Nucleus accumbens (tissue), 56 donors: Measurements from ENCODE around the gene INTS11.

Experiments
- DNase-seq, 56 donors: peaks; one replicate each; lab custom pipeline; 2025; lab: John Stamatoyannopoulos, UW

Gene INTS11

DNA sequence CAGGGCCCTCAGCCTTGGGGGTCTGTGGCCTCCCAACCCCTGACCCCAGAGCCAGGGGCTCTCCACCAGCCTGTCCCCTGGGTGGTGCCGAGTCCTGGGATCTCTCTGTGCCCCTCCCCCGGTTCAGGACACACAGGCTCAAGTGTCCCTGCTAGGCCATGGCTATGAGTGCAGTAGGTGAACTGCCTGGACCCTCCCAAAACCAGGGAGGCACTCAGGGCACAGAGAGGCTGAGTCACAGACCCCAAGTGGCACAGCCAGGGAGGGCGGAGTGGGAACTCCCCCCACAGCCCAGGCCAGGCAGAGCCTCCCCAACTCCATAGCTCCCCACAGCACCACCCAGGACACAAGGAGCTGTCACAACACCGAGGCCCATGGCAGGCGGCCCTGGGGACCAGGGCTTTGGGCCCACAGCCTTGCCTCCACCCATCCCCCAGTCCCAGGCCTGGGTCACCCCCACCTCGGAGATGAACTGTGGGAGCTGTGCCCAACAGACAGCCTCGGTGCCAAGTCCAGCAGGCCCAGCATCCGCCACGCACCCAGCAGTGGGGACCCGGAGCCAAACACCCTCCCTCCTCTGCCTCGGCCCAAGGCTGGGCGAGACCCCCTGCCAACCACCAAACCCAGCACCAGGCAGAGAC is 21.5 kb upstream of the INTS11 start:
- DNase-seq, result peak in 12 of 56 donors; percentile 4 to 44 (median 24)

- no peak for DNase-seq
These were observed 20.9 kb upstream of the INTS11 start for GRCh38 chr1:1345384-1345783.

DNA sequence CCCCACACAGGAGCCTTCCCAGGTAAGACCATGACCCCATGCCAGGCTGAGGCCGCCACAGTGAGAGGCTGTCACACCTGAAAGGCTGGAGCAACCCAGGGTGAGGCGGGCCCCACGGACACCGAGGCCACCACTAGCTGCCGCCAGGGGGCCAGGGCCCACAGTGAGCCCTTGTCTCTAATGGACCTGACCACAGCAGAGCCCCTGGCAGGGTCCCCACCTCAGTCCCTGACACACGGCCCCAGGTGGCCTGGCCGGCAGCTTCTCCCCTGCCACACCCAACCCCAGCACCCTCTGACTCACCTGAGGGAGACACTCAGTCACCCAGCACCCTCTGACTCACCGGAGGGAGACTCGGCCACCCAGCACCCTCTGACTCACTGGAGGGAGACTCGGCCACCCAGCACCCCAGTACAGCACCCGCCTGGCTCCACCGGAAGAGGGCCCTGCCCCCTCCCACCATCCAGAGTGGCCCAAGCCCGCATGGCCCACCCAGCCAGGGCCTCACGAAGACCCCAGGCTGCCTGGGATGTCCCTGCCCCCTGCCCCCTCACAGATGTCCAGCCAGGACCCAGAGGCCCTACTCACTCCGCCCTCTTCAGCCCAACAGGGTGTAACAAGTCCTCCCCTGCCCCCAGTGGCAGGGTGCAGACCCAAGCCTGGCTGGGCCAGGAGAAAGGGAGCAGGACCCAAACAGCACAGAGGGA is 20.3 kb upstream of the INTS11 start:
- peak in 1 of 56 donors; percentile 28 for DNase-seq

- no peak for DNase-seq
These were observed 19.5 kb upstream of the INTS11 start for GRCh38 chr1:1343811-1344421.

DNA sequence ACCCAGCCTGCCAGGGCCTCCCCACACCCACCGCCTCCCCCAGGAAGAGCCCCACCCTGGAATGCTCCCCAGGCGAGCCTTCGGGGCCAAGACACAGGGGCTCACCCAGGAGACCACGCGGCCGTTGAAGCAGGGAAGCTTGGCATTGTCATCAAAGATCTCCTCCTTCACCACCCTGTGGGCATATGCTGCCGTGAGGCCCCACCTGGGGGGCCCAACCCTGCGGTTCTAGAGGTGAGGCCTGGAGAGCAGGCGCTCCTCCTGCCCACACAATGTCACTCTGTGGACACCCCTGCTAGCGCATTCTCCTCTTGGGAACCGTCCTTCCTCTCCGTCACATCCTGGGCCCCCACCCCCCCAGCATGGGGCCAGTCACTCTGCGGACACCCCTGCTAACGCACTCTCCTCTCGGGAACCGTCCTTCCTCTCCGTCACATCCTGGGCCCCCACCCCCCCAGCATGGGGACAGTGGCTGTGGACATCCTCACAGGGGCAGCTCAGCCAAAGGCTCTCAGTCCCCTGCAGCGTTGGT is 18.2 kb upstream of the INTS11 start:
- DNase-seq, result no peak

- DNase-seq, result no peak
These were observed 17.7 kb upstream of the INTS11 start for GRCh38 chr1:1342061-1342562.

- no peak for DNase-seq
These were observed 17.1 kb upstream of the INTS11 start for GRCh38 chr1:1341549-1342021.

- no peak for DNase-seq
These were observed 16.5 kb upstream of the INTS11 start for GRCh38 chr1:1340791-1341548.

GRCh38 chr1:1340185-1340584 is 15.7 kb upstream of the INTS11 start:
- peak in 11 of 56 donors; percentile 21 to 58 (median 38) for DNase-seq

DNA sequence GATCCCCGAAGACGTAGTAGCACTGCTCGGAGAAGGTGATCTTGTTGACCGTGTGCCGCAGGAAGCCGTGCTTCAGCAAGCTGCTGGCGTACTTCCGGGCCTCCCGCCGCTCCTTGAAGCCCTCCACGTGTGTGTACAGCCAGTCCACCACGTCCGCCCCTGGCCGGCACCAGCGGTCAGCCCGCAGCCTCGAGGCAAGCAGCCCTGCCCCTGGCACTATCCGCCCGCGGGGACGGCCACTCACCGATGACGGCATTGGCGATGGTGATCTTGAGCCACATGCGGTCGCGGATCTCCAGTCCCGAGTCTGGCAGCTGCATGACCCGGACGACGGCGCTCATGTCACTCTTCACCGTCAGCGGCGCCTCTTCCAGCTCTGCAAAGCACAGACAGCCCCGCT is 13.8 kb upstream of the INTS11 start:
- DNase-seq, result no peak

DNA sequence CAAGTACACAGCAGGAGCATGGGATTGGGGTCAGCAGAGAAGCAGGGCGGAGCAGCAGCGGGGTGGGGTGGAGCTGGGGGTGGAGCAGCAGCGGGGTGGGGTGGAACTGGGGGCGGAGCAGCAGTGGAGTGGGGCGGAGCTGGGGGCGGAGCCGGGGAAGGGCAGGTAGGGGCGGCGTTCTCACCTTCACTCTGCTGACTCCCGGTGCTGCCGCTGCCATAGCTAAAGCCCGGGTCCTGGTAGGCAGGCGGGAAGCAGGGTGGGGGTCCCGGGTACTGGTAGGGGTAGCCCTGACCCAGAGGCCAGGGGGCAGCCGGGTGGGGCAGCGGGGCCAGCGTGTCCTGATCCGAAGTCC is 13.3 kb upstream of the INTS11 start:
- peak in 1 of 56 donors; percentile 41 for DNase-seq

DNA sequence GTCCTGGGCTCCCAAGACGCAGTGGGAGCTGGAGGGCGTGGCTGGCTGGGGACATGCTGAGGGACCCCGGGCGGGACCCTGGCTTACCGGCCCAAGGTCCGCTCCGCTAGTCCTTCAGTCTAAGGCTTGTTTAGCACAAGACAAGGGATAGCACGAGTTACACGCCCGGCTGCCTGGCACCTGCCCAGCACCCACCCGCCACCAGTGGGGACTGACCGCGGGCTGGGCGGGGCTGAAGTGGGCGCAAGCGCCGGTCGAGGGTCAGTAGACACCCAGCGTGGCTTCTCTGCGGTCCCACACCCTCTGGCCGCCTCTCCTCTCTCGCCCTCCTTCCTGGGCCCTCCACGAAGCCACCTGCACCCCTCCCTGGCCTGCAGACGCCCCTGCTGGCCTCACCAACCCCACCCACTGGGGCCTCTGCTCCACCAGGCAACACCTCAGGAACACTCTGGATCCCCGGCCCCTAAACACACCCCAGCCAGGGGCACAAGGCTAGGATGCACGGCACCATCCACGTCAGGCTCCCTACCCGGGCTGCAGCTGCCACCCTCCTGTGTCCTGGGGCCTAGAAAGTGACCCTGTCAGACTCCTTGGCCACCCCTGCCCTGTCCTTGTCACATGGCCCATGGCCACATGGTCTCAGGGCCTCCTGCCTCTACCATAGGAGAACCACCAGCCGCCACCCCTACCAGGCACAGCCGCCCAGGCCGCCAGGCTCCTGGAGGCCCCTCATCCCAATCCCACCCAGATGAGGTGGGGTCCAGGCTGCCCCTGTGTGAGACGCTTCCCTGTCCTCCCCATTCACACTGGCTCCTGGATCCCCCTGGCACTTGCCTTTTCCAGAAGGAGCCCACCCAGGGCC is 12.7 kb upstream of the INTS11 start:
- no peak for DNase-seq

GRCh38 chr1:1336446-1336845 is 12.0 kb upstream of the INTS11 start:
- DNase-seq, result no peak

GRCh38 chr1:1335792-1336248 is 11.4 kb upstream of the INTS11 start:
- no peak for DNase-seq

- no peak for DNase-seq
These were observed 10.8 kb upstream of the INTS11 start for GRCh38 chr1:1335283-1335682.

- DNase-seq, result no peak
These were observed 10.4 kb upstream of the INTS11 start for GRCh38 chr1:1334835-1335234.

DNA sequence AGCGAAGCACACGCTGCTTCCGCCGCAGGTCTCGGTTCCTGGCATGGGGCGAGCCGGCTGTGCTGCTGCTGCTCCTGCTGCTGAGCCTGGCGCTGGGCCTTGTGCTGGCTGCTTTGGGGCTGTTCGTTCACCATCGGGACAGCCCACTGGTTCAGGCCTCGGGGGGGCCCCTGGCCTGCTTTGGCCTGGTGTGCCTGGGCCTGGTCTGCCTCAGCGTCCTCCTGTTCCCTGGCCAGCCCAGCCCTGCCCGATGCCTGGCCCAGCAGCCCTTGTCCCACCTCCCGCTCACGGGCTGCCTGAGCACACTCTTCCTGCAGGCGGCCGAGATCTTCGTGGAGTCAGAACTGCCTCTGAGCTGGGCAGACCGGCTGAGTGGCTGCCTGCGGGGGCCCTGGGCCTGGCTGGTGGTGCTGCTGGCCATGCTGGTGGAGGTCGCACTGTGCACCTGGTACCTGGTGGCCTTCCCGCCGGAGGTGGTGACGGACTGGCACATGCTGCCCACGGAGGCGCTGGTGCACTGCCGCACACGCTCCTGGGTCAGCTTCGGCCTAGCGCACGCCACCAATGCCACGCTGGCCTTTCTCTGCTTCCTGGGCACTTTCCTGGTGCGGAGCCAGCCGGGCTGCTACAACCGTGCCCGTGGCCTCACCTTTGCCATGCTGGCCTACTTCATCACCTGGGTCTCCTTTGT is 9.2 kb upstream of the INTS11 start:
- DNase-seq, result no peak

- DNase-seq, result no peak
These were observed 8.5 kb upstream of the INTS11 start for GRCh38 chr1:1332774-1333480.
